Ovary (tissue), 9 donors: ENCODE measurements around the gene KIF2B. TPM values are rescaled to one million over a fixed set of nuclear protein-coding genes. Genes with fewer than 3 reads are reported as not detected.

Experiments used
- DNase-seq, 5 donors: peaks; one replicate each; pipeline ENCODE4 v3.0.0-alpha.2; 2019 to 2020
- H3K27ac ChIP-seq, 2 donors: fragments of 200-600 bp; one replicate each; pipeline versions ENCODE4 v1.5.1 to v1.8.0; 2019 to 2022
- H3K27me3 ChIP-seq: fragments of 200-600 bp; one replicate; pipeline ENCODE4 v1.8.0; 2022
- H3K36me3 ChIP-seq: fragments of 200-600 bp; sonication (generic); one replicate; pipeline ENCODE4 v1.5.1; 2019
- H3K4me1 ChIP-seq: one replicate; pipeline ENCODE4 v1.8.1; 2013; ENCODE audit warnings: mild to moderate bottlenecking, moderate library complexity; ENCODE audit not compliant: insufficient read depth
- H3K4me3 ChIP-seq: fragments of 200-600 bp; sonication (generic); one replicate; pipeline ENCODE4 v1.5.1; 2017
- H3K9me3 ChIP-seq, 2 donors: fragments of 200-600 bp in 1 of 2; sonication (generic) in 1 of 2; one replicate each; pipeline versions ENCODE4 v1.5.1 to v1.8.1; 2013 to 2019; ENCODE audit warnings: mild to moderate bottlenecking in 1 of 2, moderate library complexity in 1 of 2
- EP300 ChIP-seq: sonication (generic); formaldehyde crosslinking; IDR thresholded peaks from one replicate; pipeline ENCODE4 v1.6.1; 2017; ENCODE audit warnings: antibody characterized with exemption
- POLR2A ChIP-seq: fragments of 450-650 bp; IDR thresholded peaks from one replicate; pipeline ENCODE4 v1.6.1; 2017; ENCODE audit warnings: antibody characterized with exemption, mild to moderate bottlenecking, moderate library complexity
- WGBS, 3 donors: extraction: QIAGEN DNeasy Blood & Tissue Kit in 1 of 3; methylation state at CpG; one replicate each; pipeline versions ENCODE4 v1.1.5 to v1.1.7; 2013 to 2017; 5-methylcytosine and 5-hydroxymethylcytosine counted together
- intact Hi-C, 4 donors: fragments of 100-400 bp; cut with DNase I; formaldehyde crosslinking; loops; one replicate each; pipeline versions ENCODE4 v1.11.0 to v1.15.1; 2022 to 2023
- polyA plus RNA-seq, 2 donors: library from polyadenylated mRNA; stranded (reverse); fragments of 200-250 nt in 1 of 2; fragments of 350-450 nt in 1 of 2; fragmentation: Illumina TruSeq in 1 of 2; extraction: RNeasy Lipid Tissue Mini Kit (QIAGEN cat#74804) in 1 of 2; gene quantifications; one replicate each; pipeline ENCODE4 v1.2.3, GENCODE V29; 2013 to 2014
- total RNA-seq, 7 donors: library from RNA; depleted of rRNA in 2 of 7; stranded (reverse); fragments of >200 nt in 2 of 7; fragmentation: NEBNext Ultra II Directional in 3 of 7; extraction: Animal tissue kit (Norgen Biotek cat#: 25700) in 3 of 7; gene quantifications; one replicate each; pipeline versions ENCODE4 v1.1.0 to v1.2.4, GENCODE V29; 2016 to 2023
- TF ChIP-seq, protein P1 (sequence below), 3 donors: fragments of 450-650 bp in 2 of 3; fragments of 200-600 bp in 1 of 3; IDR thresholded peaks; one replicate each; pipeline versions ENCODE4 v1.5.1 to v1.8.0; 2016 to 2022; ENCODE audit warnings: antibody characterized with exemption in 3 of 3, mild to moderate bottlenecking in 1 of 3
- donor health status: DM: no; HTN: no; CAD: no; lungs with moderate emphysema.
- donor health status: DM: no; HTN: no; CAD: no.
- donor health status: Bipolar disorder and iron deficiency.
- donor health status: DM: yes; HTN: yes; CAD: no.
- donor health status: DM: no; HTN: no; CAD: no.
- donor health status: DM: yes; HTN: yes; CAD: no.

KIF2B gene
- total and polyA plus RNA-seq, 9 donors: not detected

DNA sequence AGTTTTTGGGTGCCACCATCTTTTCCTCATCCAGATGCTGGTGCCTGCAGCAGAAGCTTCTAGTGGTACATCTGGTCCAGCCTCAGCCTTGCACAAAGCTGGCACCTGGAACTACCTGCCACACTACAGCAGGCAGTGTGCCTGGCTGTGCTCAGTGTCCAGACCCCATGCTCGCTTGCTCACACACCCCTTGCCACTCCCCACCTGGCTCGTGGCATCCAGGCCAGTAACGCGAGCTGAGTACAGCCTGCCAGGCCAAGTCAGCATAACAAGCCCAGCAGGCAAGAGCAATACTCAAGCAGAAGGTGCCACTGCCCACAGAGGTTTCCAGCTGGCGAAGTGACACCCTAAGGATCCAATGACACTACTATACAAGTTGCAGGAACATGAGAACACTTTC is 29.7 kb upstream of the KIF2B start:
- no peak overlapping the region for H3K4me3 ChIP-seq
- H3K4me1 ChIP-seq: no peaks in the 10 kb centered on the region
- intact Hi-C loops: no loop called here
- no peak for DNase-seq
- no peaks in the 10 kb centered on the region for H3K36me3 ChIP-seq
- TF ChIP-seq POLR2A: no peak
- TF ChIP-seq, protein P1, sequence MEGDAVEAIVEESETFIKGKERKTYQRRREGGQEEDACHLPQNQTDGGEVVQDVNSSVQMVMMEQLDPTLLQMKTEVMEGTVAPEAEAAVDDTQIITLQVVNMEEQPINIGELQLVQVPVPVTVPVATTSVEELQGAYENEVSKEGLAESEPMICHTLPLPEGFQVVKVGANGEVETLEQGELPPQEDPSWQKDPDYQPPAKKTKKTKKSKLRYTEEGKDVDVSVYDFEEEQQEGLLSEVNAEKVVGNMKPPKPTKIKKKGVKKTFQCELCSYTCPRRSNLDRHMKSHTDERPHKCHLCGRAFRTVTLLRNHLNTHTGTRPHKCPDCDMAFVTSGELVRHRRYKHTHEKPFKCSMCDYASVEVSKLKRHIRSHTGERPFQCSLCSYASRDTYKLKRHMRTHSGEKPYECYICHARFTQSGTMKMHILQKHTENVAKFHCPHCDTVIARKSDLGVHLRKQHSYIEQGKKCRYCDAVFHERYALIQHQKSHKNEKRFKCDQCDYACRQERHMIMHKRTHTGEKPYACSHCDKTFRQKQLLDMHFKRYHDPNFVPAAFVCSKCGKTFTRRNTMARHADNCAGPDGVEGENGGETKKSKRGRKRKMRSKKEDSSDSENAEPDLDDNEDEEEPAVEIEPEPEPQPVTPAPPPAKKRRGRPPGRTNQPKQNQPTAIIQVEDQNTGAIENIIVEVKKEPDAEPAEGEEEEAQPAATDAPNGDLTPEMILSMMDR (IDR thresholded peaks at IDR 0.05): no peak
- TF ChIP-seq EP300: no peak
- 65 to 83% (median 81%) methylated on average over 5 of the region's 5 CpGs for WGBS, 3 donors
- no peaks in the 10 kb centered on the region for H3K27me3 ChIP-seq
- no peaks in the 10 kb centered on the region for H3K9me3 ChIP-seq
- H3K27ac ChIP-seq: no peak overlapping the region

DNA sequence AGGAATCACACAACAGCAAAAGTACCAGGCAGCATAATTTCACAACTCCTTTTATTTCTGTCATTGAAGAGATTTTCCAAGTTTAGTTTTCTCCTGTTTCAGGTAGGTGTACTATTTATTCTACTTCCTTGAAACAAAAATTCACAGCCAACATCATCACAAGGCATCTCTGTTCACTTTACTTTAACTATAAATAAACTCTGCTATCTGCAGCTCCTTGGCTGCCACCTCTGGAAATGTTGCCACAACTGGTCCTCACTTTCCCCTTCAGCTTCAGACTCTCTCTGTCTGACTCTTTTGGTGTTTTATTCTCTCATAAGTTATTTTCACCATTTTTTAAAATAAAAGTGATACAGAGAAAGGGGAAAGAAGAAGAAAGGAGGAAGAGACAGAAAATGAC is 27.9 kb upstream of the KIF2B start:
- Histone ChIP-seq H3K4me1 (no peaks in the 10 kb centered on the region), H3K27me3 (no peaks in the 10 kb centered on the region), H3K4me3 (no peak overlapping the region), H3K9me3 (no peaks in the 10 kb centered on the region), H3K36me3 (no peaks in the 10 kb centered on the region), H3K27ac (no peak overlapping the region)
- TF ChIP-seq POLR2A: no peak
- TF ChIP-seq, protein P1 (IDR thresholded peaks at IDR 0.05): no peak
- TF ChIP-seq EP300: no peak
- no peak for DNase-seq
- intact Hi-C loops: no loop called here

DNA sequence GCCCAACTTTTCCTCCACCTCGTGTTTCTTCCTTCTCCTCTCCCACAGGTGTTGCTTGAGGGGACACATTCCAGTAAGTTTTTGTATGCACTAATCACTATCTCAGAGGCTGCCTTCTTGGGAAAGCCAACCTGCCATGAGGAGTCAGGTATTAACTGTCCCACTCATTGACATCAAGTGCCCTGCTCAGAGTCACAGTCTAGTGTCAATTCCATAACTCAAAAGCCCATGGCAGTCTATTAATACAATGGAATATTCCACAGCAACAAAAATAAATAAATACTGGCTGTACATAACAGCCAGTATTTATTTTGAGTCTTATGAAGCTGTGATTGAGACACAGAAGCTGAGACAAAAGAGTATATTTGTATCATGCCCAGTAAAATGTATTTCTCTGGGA is 26.1 kb upstream of the KIF2B start:
- no peaks in the 10 kb centered on the region for H3K27me3 ChIP-seq
- H3K27ac ChIP-seq: no peak overlapping the region
- 37 to 42% (median 40%) methylated on average over 1 of the region's 1 CpG for WGBS, 3 donors
- TF ChIP-seq, protein P1 (IDR thresholded peaks at IDR 0.05): no peak
- no peak for TF ChIP-seq POLR2A
- TF ChIP-seq EP300: no peak
- intact Hi-C loops: no loop called here
- no peaks in the 10 kb centered on the region for H3K4me1 ChIP-seq
- no peak for DNase-seq
- no peaks in the 10 kb centered on the region for H3K36me3 ChIP-seq
- no peaks in the 10 kb centered on the region for H3K9me3 ChIP-seq
- no peak overlapping the region for H3K4me3 ChIP-seq

DNA sequence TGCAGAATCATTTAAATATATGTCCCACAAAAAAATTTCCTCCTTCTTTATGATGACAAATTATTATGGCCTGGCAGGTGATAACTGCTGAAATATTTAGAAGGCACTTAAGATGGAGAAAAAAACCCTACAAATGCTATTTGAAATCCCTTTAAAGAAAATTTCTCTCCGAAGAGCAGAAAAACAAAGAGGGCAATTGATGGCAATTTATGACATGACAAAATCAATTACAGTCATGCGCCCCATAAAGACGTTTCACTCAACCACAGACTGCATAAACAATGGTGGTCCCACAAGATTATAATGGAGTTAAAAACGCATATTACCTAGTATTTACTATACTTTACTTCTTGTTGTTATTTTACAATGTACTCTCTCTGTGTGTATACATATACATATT is 25.2 kb upstream of the KIF2B start:
- DNase-seq: no peak
- Histone ChIP-seq H3K4me3 (no peak overlapping the region), H3K27ac (no peak overlapping the region), H3K36me3 (no peaks in the 10 kb centered on the region), H3K4me1 (no peaks in the 10 kb centered on the region), H3K9me3 (no peaks in the 10 kb centered on the region), H3K27me3 (no peaks in the 10 kb centered on the region)
- 63 to 67% (median 63%) methylated on average over 4 of the region's 4 CpGs for WGBS, 3 donors
- intact Hi-C loops: no loop called here
- TF ChIP-seq EP300 (no peak), POLR2A (no peak)
- TF ChIP-seq, protein P1 (IDR thresholded peaks at IDR 0.05): no peak

DNA sequence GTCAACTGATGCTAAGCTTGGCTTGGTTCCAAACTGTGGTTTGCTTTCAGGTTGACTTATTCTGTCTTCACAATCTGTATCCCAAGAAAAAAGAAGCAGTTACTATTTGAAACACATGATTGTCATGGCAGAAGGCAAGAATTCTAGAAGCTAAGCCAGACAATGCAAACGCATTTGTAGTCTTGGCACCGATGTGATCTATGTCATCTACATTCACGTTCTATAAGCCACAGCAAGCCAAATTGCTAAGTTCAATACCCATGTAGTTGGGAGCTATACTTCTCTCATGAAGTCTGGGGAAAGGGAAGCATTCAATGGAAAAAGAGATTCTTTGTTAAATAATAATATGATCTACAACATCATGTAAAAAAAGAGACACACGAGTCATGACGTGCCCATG is 18.3 kb upstream of the KIF2B start:
- no peaks in the 10 kb centered on the region for H3K36me3 ChIP-seq
- no peak for DNase-seq
- H3K9me3 ChIP-seq: no peaks in the 10 kb centered on the region
- TF ChIP-seq, protein P1 (IDR thresholded peaks at IDR 0.05): no peak
- no peak for TF ChIP-seq EP300
- no peak for TF ChIP-seq POLR2A
- no peaks in the 10 kb centered on the region for H3K27me3 ChIP-seq
- intact Hi-C loops: no loop called here
- WGBS, 3 donors: 80 to 86% (median 85%) methylated on average over 5 of the region's 5 CpGs
- no peak overlapping the region for H3K27ac ChIP-seq
- H3K4me3 ChIP-seq: no peak overlapping the region
- H3K4me1 ChIP-seq: no peaks in the 10 kb centered on the region
